Subcutaneous abdominal adipose tissue (tissue), 5 donors: ENCODE data around the gene ASPDH.

ENCODE experiments used
- H3K27ac ChIP-seq: one replicate; pipeline ENCODE4 v1.7.0; 2013; ENCODE audit warnings: low read depth, mild to moderate bottlenecking, inconsistent platforms, low read length, moderate library complexity
- H3K27me3 ChIP-seq, 5 donors: one replicate each; pipeline ENCODE4 v1.7.0; 2013; ENCODE audit warnings: low read length in 5 of 5, inconsistent platforms in 1 of 5; ENCODE audit not compliant: control insufficient read depth in 5 of 5, insufficient read depth in 4 of 5
- H3K36me3 ChIP-seq, 5 donors: one replicate each; pipeline ENCODE4 v1.7.0; 2013; ENCODE audit warnings: low read length in 5 of 5; ENCODE audit not compliant: control insufficient read depth in 5 of 5, insufficient read depth in 5 of 5
- H3K4me1 ChIP-seq, 5 donors: one replicate each; pipeline ENCODE4 v1.7.0; 2013; ENCODE audit warnings: low read length in 5 of 5, mild to moderate bottlenecking in 3 of 5, moderate library complexity in 1 of 5; ENCODE audit not compliant: control insufficient read depth in 5 of 5, insufficient read depth in 5 of 5
- H3K4me3 ChIP-seq, 5 donors: one replicate each; pipeline ENCODE4 v1.7.0; 2013; ENCODE audit warnings: low read length in 5 of 5, low read depth in 1 of 5
- H3K9ac ChIP-seq, 5 donors: one replicate each; pipeline ENCODE4 v1.7.0; 2013; ENCODE audit warnings: low read length in 5 of 5, mild to moderate bottlenecking in 4 of 5, moderate library complexity in 3 of 5
- H3K9me3 ChIP-seq, 5 donors: one replicate each; pipeline ENCODE4 v1.7.0; 2013; ENCODE audit warnings: low read length in 5 of 5; ENCODE audit not compliant: control insufficient read depth in 5 of 5
- donor health status: healthy.
- donor health status: healthy.
- donor health status: healthy.
- donor health status: healthy.
- donor health status: healthy.

ASPDH gene

DNA sequence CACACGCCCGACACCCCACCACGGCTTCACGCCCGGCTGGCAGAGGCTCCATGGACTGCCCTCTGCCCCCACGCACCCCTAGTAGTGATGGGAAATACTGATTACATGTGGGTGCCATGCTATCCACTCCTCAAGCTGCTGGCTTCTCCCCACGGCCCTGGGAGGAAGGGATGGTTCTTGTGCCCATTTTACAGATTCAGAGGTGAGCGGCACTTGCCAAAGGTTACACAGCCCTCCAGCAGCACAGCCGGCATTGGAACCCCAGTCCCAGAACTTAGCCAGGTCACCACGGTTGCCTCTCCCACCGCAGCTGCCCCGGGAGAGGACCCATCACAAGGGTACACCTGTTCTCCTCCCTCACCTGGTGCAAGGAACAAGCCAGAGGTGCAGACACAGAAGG lies 41.3 kb upstream of the ASPDH start:
- Histone ChIP-seq H3K27ac (no peak overlapping the region), H3K9ac (no peak overlapping the region), H3K36me3 (no peaks in the 10 kb centered on the region), H3K9me3 (no peaks in the 10 kb centered on the region), H3K4me3 (no peak overlapping the region), H3K4me1 (peaks cover 0 to 14% (median 11%) of the 10 kb centered on the region in 5 donors), H3K27me3 (peaks cover 44 to 63% (median 62%) of the 10 kb centered on the region in 5 donors)

DNA sequence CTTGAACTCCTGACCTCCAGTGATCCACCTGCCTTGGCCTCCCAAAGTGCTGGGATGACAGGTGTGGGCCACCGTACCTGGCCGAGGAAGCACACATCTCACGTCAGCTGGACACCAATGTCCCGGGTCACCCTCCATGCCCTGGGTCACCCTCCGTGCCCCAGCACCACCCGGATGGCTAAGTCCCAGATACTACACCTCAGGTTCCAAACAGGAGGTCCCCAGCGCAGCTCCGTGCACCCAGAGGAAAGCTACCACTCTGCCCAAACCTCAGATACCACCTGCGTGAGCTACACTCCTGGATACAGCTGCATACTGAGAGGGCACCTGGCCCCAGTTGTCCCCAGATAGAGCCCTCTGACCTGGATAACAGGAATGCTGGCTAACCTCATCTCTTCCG lies 40.5 kb upstream of the ASPDH start:
- Histone ChIP-seq H3K9ac (no peak overlapping the region), H3K36me3 (no peaks in the 10 kb centered on the region), H3K9me3 (no peaks in the 10 kb centered on the region), H3K4me3 (no peak overlapping the region), H3K4me1 (peaks cover 0 to 14% (median 11%) of the 10 kb centered on the region in 5 donors), H3K27ac (no peak overlapping the region), H3K27me3 (peaks cover 50 to 71% (median 68%) of the 10 kb centered on the region in 5 donors)

DNA sequence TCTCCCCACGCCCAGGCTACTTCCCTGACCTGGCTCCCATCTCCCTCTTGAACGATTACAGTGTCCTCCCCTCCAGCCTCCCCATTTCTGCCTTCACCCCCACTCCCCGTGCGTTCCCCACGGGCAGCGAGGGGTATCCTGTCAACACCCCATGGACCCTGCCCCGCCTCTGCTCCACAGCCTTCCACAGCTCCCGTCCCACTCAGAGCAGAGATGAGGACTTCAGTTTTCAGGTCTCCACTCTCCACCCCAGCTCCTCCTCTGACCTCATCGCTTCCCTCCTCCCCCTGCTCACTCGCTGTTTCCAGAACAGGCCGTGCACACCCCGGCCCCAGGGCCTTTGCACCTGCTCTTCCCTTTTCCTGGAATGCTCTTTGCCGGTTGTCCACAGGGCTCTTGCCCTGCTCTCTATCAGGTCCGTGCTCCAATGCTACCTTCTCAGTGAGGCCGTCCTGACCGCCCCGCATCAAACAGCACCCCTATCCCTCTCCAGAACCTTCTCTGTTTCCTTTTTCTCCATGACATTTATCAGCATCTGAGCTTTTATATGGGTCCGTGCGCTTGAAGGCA lies 39.5 kb upstream of the ASPDH start:
- H3K9ac ChIP-seq, result no peak overlapping the region
- no peak overlapping the region for H3K27ac ChIP-seq
- no peaks in the 10 kb centered on the region for H3K36me3 ChIP-seq
- H3K27me3 ChIP-seq, result peaks cover 50 to 74% (median 62%) of the 10 kb centered on the region in 5 donors
- H3K9me3 ChIP-seq, result no peaks in the 10 kb centered on the region
- H3K4me1 ChIP-seq, result peaks cover 0 to 14% (median 11%) of the 10 kb centered on the region in 5 donors
- H3K4me3 ChIP-seq, result no peak overlapping the region

DNA sequence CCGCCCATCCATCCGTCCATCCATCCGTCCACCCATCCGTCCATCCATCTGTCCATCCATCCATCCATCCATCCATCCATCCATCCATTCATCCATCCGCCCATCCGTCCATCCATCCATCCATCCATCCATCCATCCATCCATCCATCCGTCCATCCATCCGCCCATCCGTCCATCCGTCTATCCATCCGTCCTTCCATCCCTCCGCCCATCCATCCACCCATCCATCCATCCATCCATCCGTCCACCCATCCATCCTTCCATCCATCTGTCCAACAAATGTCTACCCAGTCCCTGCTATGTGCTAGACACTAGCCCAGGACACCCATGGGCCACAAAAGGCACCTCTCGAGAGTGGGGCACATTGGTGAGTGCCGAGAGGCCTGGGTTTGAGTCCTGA lies 38.8 kb upstream of the ASPDH start:
- H3K27me3 ChIP-seq, result peaks cover 55 to 77% (median 63%) of the 10 kb centered on the region in 5 donors
- peaks cover 0 to 14% (median 11%) of the 10 kb centered on the region in 5 donors for H3K4me1 ChIP-seq
- no peak overlapping the region for H3K27ac ChIP-seq

DNA sequence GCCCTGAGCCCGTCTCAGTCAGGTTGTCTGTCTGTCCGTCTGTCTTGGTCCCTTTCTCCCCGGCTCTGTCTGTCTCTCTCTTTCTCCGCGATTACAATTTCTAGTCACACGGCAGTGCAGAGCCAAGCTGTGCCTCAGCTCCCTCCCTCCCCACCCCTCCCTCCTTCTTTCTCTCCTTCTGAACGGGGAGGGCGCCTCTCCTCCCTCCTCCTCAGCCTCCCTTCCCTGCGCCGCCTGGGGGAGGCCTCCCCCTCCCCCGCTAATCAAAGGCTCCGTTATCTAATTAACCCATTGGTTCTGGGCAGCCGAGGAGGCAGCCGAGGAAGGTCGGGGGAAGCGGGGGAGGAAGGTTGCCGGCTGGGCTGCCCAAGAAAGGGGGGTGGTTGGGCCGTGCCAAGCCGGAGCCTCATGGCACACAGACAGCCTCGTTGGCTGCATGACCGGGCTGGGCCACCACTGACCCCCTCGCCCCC lies 38.0 kb upstream of the ASPDH start:
- H3K36me3 ChIP-seq, result no peaks in the 10 kb centered on the region
- H3K27ac ChIP-seq, result no peak overlapping the region
- peaks cover 2 to 14% (median 11%) of the 10 kb centered on the region in 5 donors for H3K4me1 ChIP-seq
- peaks cover 50 to 75% (median 59%) of the 10 kb centered on the region in 5 donors for H3K27me3 ChIP-seq
- no peak overlapping the region for H3K4me3 ChIP-seq
- no peaks in the 10 kb centered on the region for H3K9me3 ChIP-seq
- no peak overlapping the region for H3K9ac ChIP-seq

More for the DNA sequence above, 38.8 kb upstream of the ASPDH start:
- H3K9me3 ChIP-seq, result no peaks in the 10 kb centered on the region
- H3K36me3 ChIP-seq, result no peaks in the 10 kb centered on the region
- no peak overlapping the region for H3K9ac ChIP-seq
- H3K4me3 ChIP-seq, result no peak overlapping the region

DNA sequence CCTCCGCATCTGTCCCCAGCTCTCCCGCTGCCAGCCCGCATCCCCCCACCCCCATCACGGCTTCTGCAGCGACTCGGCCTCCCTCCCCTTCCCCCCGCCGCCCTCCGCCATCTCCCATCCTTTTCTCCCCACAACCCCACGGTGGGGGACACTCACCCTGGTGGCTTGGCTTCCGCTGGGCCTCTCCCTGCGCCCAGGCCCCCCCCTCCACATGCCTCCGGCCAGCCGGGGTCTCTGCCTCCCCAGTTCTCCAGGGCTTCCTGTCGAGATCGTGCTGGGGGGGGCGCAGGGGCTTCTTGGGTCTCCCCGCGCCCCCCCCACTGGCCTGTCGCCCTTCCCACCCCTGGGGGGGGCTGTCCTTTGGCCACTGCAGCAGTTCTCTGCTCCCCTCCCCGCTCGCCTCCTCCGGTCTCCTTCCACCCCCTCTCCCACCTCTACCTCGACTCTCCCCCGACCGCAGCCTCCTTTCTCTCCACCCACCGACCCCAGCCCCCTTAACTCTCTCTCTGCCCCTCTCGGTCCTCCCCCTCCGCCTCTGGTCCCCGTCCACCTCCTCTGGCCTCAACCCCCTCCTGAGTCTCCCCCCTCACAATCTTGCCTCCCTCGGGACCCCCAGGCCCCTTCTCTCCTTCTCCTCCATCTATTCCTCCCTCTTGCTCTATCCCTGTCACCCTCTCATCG lies 37.5 kb upstream of the ASPDH start:
- Histone ChIP-seq H3K36me3 (no peaks in the 10 kb centered on the region), H3K9me3 (no peaks in the 10 kb centered on the region), H3K4me3 (no peak overlapping the region), H3K27me3 (peaks cover 46 to 70% (median 61%) of the 10 kb centered on the region in 5 donors), H3K27ac (no peak overlapping the region), H3K9ac (no peak overlapping the region), H3K4me1 (peaks cover 2 to 9% (median 5%) of the 10 kb centered on the region in 5 donors)

DNA sequence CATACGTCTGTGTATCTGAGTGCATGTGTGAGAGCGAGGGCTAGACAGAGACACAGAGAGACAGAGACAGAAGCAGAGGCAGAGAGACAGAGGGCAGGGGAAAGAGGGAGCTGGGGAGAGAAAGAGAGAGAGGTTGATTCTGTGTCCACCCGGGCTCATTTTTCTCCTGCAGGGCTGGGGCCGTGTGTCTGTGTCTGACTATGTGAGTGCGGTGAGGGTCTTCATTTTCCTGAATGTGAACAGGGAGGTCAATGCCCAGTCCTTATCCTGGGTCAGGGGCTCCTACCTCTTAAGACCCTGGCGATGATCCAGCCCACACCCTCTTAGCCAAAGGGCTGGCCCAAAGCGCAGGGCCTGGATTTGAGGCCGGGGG lies 36.9 kb upstream of the ASPDH start:
- Histone ChIP-seq H3K4me3 (no peak overlapping the region), H3K36me3 (no peaks in the 10 kb centered on the region), H3K4me1 (peaks cover 0 to 5% (median 0%) of the 10 kb centered on the region in 5 donors), H3K27ac (no peak overlapping the region), H3K27me3 (peaks cover 42 to 65% (median 55%) of the 10 kb centered on the region in 5 donors), H3K9ac (no peak overlapping the region), H3K9me3 (no peaks in the 10 kb centered on the region)

DNA sequence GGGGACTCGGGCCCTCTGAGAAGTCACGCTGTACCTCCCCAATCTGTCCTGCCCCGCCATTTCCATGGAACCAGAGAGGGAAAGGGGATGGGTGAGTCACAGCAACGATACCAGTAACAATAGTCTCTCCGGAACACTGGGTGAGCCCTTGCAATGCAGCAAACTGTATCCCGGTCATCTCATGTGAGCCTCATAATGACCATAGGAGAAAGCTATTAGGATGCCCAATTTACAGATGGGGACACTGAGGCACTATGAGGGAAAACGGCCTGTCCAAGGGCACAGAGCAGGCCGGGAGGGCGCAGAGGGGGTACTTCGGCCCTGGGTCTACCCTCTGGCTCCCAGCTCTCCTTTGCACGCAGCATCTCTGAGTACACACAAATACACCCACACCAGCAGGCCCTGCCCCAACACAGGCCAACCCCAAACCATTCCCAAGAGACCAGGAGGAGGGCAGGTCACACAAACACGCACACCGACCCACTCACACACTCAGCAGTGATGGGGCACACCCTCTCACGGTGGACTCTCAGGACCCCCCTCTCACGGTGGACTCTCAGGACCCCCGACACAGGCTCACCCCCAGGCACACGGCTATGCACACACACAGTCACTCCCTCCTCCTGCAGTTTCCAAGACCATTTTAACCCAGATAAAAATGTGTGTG lies 36.3 kb upstream of the ASPDH start:
- H3K27ac ChIP-seq, result no peak overlapping the region
- peaks cover 0 to 5% (median 0%) of the 10 kb centered on the region in 5 donors for H3K4me1 ChIP-seq
- H3K9ac ChIP-seq, result peak overlapping the region in 1 of 5 donors; percentile 4
- no peaks in the 10 kb centered on the region for H3K9me3 ChIP-seq
- no peak overlapping the region for H3K4me3 ChIP-seq
- H3K27me3 ChIP-seq, result peaks cover 36 to 61% (median 50%) of the 10 kb centered on the region in 5 donors
- no peaks in the 10 kb centered on the region for H3K36me3 ChIP-seq

DNA sequence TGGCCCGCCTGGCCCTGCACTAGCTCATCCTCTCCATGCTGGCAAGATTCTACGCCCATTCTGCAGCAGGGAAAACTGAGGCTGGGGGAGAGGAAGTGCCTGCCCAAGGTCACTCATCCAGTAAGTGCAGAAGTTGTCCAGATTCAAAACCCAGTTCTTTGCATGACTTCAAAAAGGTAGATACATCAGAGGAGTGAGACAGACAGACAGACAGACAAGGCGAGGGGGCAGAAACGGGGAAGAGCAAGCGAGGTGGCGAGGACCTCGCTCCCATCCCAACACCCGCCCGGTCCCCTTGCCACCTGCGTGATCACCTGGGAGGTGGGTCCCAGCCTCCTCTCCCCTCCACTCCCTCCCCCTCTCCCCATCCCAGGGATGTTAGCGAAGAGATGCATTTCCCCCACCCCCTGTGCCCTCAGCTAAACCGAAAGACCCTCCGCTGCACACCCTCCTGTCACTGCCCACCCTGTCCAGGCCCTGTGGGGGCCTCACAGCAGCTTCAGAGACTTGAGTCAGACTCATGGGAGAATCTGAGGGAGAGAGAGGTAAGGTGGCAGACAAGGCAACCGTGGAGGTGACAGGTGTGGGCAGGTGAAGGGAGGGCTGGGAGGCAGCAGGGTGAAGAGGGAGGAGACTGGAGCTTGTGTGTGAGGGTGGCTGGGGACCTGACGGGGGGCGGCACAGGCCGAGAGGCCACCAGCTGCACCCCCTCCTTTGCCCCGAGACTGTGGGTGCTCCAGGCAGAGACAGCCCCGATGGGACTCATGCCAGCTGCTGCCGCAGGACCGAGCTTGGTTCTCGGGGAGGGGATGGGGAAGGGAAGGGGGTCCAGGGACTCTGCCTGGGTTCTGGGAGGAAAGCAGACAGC lies 35.6 kb upstream of the ASPDH start:
- Histone ChIP-seq H3K4me1 (peaks cover 0 to 5% (median 0%) of the 10 kb centered on the region in 5 donors), H3K27me3 (peaks cover 30 to 54% (median 42%) of the 10 kb centered on the region in 5 donors), H3K9ac (no peak overlapping the region), H3K36me3 (no peaks in the 10 kb centered on the region), H3K4me3 (no peak overlapping the region), H3K9me3 (no peaks in the 10 kb centered on the region), H3K27ac (no peak overlapping the region)
